HepG2 (cell line): Measurements from ENCODE around the gene FANCG. TPM values are rescaled to one million over a fixed set of nuclear protein-coding genes. Genes with fewer than 3 reads are reported as not detected.
A peak's percentile ranks its signal among the peaks of the same experiment; 100 is the strongest.

Source experiments
- CBX1 ChIP-seq: IDR thresholded peaks from one replicate; pipeline ENCODE4 v1.6.1; 2016; ENCODE audit warnings: antibody characterized with exemption, low read depth
- FOXA1 ChIP-seq, 2 experiments: fragments of 450-650 bp in 1 of 2; sonication (generic) in 1 of 2; formaldehyde crosslinking in 1 of 2; IDR thresholded peaks; 2 replicates each; pipeline versions ENCODE4 v1.4.0 to v1.6.1; 2016 to 2020; ENCODE audit warnings: missing genetic modification reagents in 1 of 2
- FOXC1 ChIP-seq: sonication (generic); formaldehyde crosslinking; IDR thresholded peaks from 2 replicates; pipeline ENCODE4 v1.8.0; 2022; ENCODE audit warnings: mild to moderate bottlenecking, missing genetic modification reagents, borderline replicate concordance
- GABPA ChIP-seq, 2 experiments: IDR thresholded peaks; 2 replicates each; pipeline ENCODE4 v1.6.1; 2011 to 2016; ENCODE audit warnings: low read depth in 2 of 2, low read length in 1 of 2, missing biosample characterization in 1 of 2, missing genetic modification characterization in 1 of 2
- POLR2A ChIP-seq, 2 experiments: IDR thresholded peaks; 2 replicates each; pipeline ENCODE4 v1.6.1; 2011; ENCODE audit warnings: low read depth in 2 of 2, low read length in 2 of 2, mild to moderate bottlenecking in 1 of 2, moderate library complexity in 1 of 2; ENCODE audit not compliant: insufficient read depth in 1 of 2
- PPARG ChIP-seq: conservative IDR thresholded peaks from 2 replicates; pipeline ENCODE4 v1.6.1; 2016; ENCODE audit warnings: missing biosample characterization, missing genetic modification reagents
- RNF219 ChIP-seq: sonication (generic); formaldehyde crosslinking; IDR thresholded peaks from 2 replicates; pipeline ENCODE4 v1.5.0; 2020; ENCODE audit warnings: mild to moderate bottlenecking, missing genetic modification reagents
- SOX6 ChIP-seq, 2 experiments: fragments of 450-650 bp in 1 of 2; sonication (generic) in 1 of 2; formaldehyde crosslinking in 1 of 2; IDR thresholded peaks; 2 replicates each; pipeline versions ENCODE4 v1.4.0 to v1.6.1; 2017 to 2020; ENCODE audit warnings: antibody characterized with exemption in 1 of 2, mild to moderate bottlenecking in 1 of 2, missing genetic modification reagents in 1 of 2
- U2AF1 ChIP-seq: fragments of 200-400 bp; formaldehyde crosslinking; optimal IDR thresholded peaks from 2 replicates; pipeline ENCODE3; 2017; ENCODE audit warnings: mild to moderate bottlenecking, low read depth, low read length
- ZBTB14 ChIP-seq: sonication (generic); formaldehyde crosslinking; IDR thresholded peaks from 2 replicates; pipeline ENCODE4 v1.4.0; 2020; ENCODE audit warnings: missing genetic modification reagents
- ZFP36L2 ChIP-seq: sonication (generic); formaldehyde crosslinking; IDR thresholded peaks from 2 replicates; pipeline ENCODE4 v1.4.0; 2020; ENCODE audit warnings: missing genetic modification reagents
- ZMYM3 ChIP-seq: sonication (generic); formaldehyde crosslinking; IDR thresholded peaks from 2 replicates; pipeline ENCODE4 v1.5.1; 2020; ENCODE audit warnings: mild to moderate bottlenecking, missing genetic modification reagents
- ZNF33B ChIP-seq: sonication (generic); formaldehyde crosslinking; IDR thresholded peaks from 2 replicates; pipeline ENCODE4 v1.5.1; 2020; ENCODE audit warnings: mild to moderate bottlenecking, missing genetic modification reagents
- ZNF772 ChIP-seq: sonication (generic); formaldehyde crosslinking; IDR thresholded peaks from 2 replicates; pipeline ENCODE4 v1.5.0; 2020; ENCODE audit warnings: mild to moderate bottlenecking, missing genetic modification reagents
- ZNF773 ChIP-seq: sonication (generic); formaldehyde crosslinking; IDR thresholded peaks from 2 replicates; pipeline ENCODE4 v1.4.0; 2020; ENCODE audit warnings: missing genetic modification reagents, borderline replicate concordance
- polyA plus RNA-seq, 8 experiments: library from polyadenylated mRNA; depleted of rRNA in 3 of 8; stranded (reverse) in 7 of 8; unstranded in 1 of 8; fragments of >200 nt; fragmentation: Illumina TruSeq in 4 of 8; extraction: Trizol in 4 of 8; gene quantifications; 2 replicates each; pipeline versions ENCODE4 v1.2.1 to v1.2.3, GENCODE V29; 2011 to 2016; ENCODE audit warnings: low read depth in 4 of 8, missing spikeins in 1 of 8, mixed read lengths in 1 of 8; ENCODE audit not compliant: insufficient read depth in 1 of 8
- total RNA-seq, 5 experiments: library from RNA; depleted of rRNA; stranded (reverse); fragments of >200 nt; fragmentation: Illumina TruSeq; extraction: Trizol; gene quantifications; 2 replicates each; pipeline ENCODE4 v1.2.3, GENCODE V29; 2016; ENCODE audit warnings: low read depth in 1 of 5
- TF ChIP-seq, protein P1 (sequence below), 2 experiments: sonication (generic) in 1 of 2; formaldehyde crosslinking in 1 of 2; IDR thresholded peaks; 2 replicates each; pipeline versions ENCODE4 v1.6.1 to v1.9.0; 2014 to 2022; ENCODE audit warnings: antibody characterized with exemption in 1 of 2, borderline replicate concordance in 1 of 2, inconsistent platforms in 1 of 2, low read depth in 1 of 2, missing genetic modification reagents in 1 of 2
- TF ChIP-seq, protein P2 (sequence below): sonication (generic); formaldehyde crosslinking; conservative IDR thresholded peaks from 2 replicates; pipeline ENCODE4 v1.4.0; 2020; ENCODE audit warnings: missing genetic modification reagents

Gene FANCG
- total and polyA plus RNA-seq, 2 of the 13 experiments (the other 11 are each of a cell fraction or from before 2014, with no cell fraction given): 14.4 to 45.1 TPM

DNA sequence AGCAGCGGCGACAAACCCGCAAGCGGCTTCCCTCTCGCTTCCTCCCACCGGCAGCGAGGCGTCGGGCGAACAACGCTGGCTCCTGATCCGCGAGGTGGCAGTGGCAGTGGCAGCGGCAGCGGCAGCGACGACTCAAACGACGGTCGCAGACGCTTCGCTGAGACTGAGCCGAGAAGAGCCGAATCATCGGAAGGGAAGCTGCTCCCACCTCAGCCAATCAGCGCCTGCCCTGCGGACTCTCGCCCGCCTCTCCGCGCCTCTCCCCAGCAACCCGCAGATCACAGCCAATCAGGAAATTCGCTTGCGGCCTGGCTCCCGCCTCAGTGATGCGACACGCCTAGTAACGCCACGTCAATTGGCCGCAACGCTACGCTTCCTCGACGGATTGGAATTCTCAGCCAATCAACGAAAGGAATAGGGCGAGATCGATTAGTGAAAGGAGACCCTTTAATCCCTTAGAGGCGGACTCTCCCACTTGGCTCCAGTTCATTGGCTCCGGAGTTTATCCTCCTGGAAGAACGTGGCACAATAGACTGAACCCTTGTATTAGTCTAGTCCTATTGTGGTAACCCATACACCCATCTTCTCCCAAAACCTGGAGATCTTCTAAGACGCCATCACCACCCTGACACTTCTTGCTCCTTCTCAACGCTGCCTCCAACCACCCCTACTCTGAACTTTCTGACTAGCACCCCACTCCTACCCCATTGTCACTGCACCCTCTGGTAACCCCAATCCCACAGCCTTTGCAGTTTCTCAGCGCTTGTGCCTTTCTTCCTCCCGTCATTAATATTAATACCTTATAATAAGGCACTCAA lies 7.1 kb downstream of the FANCG start, which contains the start of gene VCP (continued):
- TF ChIP-seq ZBTB14 (CRISPR knock-in tag) (peak; percentile 80), POLR2A (IDR thresholded peaks at IDR 0.05; ENCODE audit: insufficient read depth in 1 of 2, low read depth in 2 of 2, low read length in 2 of 2) (peak in 1 of 2 experiments; percentile 94; a peak in 2 of 4 replicates), FOXA1 (IDR thresholded peaks at IDR 0.05) (no peak), FOXA1 (CRISPR knock-in tag; IDR thresholded peaks at IDR 0.05) (0 out of 2 replicates have a peak, but pooled peaks have one; percentile 21), U2AF1 (no peak), ZNF33B (CRISPR knock-in tag) (peak; percentile 50; the same call in 1 of the 2 replicates), ZFP36L2 (CRISPR knock-in tag) (peak; percentile 38; the same call in 1 of the 2 replicates), GABPA (IDR thresholded peaks at IDR 0.05; ENCODE audit: low read depth, low read length) (no peak), GABPA (CRISPR knock-in tag; IDR thresholded peaks at IDR 0.05; ENCODE audit: low read depth) (peak; percentile 71; the same call in 1 of the 2 replicates), FOXC1 (CRISPR knock-in tag) (no peak), ZNF773 (peak; percentile 58; the same call in 1 of the 2 replicates), RNF219 (CRISPR knock-in tag) (no peak), PPARG (CRISPR knock-in tag) (no peak), SOX6 (IDR thresholded peaks at IDR 0.05) (no peak), SOX6 (CRISPR knock-in tag; IDR thresholded peaks at IDR 0.05) (peak; percentile 46; the same call in 1 of the 2 replicates), ZNF772 (CRISPR knock-in tag) (peak; percentile 89; the same call in 1 of the 2 replicates), CBX1 (no peak), ZMYM3 (CRISPR knock-in tag) (peak; percentile 47; the same call in 1 of the 2 replicates)
- TF ChIP-seq, protein P1, sequence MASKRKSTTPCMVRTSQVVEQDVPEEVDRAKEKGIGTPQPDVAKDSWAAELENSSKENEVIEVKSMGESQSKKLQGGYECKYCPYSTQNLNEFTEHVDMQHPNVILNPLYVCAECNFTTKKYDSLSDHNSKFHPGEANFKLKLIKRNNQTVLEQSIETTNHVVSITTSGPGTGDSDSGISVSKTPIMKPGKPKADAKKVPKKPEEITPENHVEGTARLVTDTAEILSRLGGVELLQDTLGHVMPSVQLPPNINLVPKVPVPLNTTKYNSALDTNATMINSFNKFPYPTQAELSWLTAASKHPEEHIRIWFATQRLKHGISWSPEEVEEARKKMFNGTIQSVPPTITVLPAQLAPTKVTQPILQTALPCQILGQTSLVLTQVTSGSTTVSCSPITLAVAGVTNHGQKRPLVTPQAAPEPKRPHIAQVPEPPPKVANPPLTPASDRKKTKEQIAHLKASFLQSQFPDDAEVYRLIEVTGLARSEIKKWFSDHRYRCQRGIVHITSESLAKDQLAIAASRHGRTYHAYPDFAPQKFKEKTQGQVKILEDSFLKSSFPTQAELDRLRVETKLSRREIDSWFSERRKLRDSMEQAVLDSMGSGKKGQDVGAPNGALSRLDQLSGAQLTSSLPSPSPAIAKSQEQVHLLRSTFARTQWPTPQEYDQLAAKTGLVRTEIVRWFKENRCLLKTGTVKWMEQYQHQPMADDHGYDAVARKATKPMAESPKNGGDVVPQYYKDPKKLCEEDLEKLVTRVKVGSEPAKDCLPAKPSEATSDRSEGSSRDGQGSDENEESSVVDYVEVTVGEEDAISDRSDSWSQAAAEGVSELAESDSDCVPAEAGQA (IDR thresholded peaks at IDR 0.05; ENCODE audit: low read depth): peak; percentile 54; the same call in 1 of the 2 replicates
- TF ChIP-seq, protein P1 (CRISPR knock-in tag; IDR thresholded peaks at IDR 0.05; ENCODE audit: borderline replicate concordance): no peak
- TF ChIP-seq, protein P2, sequence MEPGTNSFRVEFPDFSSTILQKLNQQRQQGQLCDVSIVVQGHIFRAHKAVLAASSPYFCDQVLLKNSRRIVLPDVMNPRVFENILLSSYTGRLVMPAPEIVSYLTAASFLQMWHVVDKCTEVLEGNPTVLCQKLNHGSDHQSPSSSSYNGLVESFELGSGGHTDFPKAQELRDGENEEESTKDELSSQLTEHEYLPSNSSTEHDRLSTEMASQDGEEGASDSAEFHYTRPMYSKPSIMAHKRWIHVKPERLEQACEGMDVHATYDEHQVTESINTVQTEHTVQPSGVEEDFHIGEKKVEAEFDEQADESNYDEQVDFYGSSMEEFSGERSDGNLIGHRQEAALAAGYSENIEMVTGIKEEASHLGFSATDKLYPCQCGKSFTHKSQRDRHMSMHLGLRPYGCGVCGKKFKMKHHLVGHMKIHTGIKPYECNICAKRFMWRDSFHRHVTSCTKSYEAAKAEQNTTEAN (CRISPR knock-in tag): no peak
